HG02840 (cell line): ENCODE results near the gene SLC6A2.
"Not testable (repeated sequence)": the region's sequence is repeated elsewhere in the genome, so short reads cannot be mapped to it uniquely, and the experiment has no call there.

Experiments
- ATAC-seq: cut with Tn5 transposase; IDR thresholded peaks from one replicate; pipeline ENCODE4 v1.9.1; 2021; ENCODE audit warnings: mild to moderate bottlenecking, moderate library complexity, moderate number of reproducible peaks; ENCODE audit not compliant: unreplicated experiment, low FRiP score

The SLC6A2 gene

GRCh38 chr16:55753145-55753631, 97.4 kb downstream of the SLC6A2 start:
- ATAC-seq = not testable (repeated sequence)
